RWPE2 (cell line): ENCODE data around the gene MYOM1.

Source experiments
- ATAC-seq: fragments of 200-7000 bp; cut with Tn5 transposase; 3 replicates; pipeline ENCODE4 v1.9.1; 2021; ENCODE audit warnings: low read depth
- DNase-seq: peaks from one replicate; pipeline ENCODE4 v3.0.0-alpha.2; 2020; ENCODE audit warnings: low spot score
- H3K27ac ChIP-seq: fragments of 450-650 bp; 2 replicates; pipeline ENCODE4 v1.5.1; 2017; ENCODE audit warnings: mild to moderate bottlenecking; ENCODE audit not compliant: poor library complexity, severe bottlenecking
- H3K27me3 ChIP-seq: fragments of 250-450 bp; sonication (Bioruptor Pico); 2 replicates; pipeline ENCODE4 v1.5.1; 2021; ENCODE audit warnings: mild to moderate bottlenecking, moderate library complexity; ENCODE audit not compliant: insufficient read depth, poor library complexity, severe bottlenecking
- H3K36me3 ChIP-seq: fragments of 250-450 bp; sonication (Bioruptor Pico); 2 replicates; pipeline ENCODE4 v1.5.1; 2020; ENCODE audit warnings: low read depth, mild to moderate bottlenecking, moderate library complexity
- H3K4me1 ChIP-seq: fragments of 250-450 bp; sonication (Bioruptor Pico); 2 replicates; pipeline ENCODE4 v1.5.1; 2021; ENCODE audit warnings: mild to moderate bottlenecking, moderate library complexity; ENCODE audit not compliant: insufficient read depth, poor library complexity, severe bottlenecking
- H3K4me3 ChIP-seq: fragments of 250-450 bp; sonication (Bioruptor Pico); 2 replicates; pipeline ENCODE4 v1.5.1; 2021; ENCODE audit warnings: mild to moderate bottlenecking, moderate library complexity; ENCODE audit not compliant: severe bottlenecking
- H3K9me3 ChIP-seq: fragments of 250-450 bp; sonication (Bioruptor Pico); 2 replicates; pipeline ENCODE4 v1.5.1; 2021; ENCODE audit warnings: mild to moderate bottlenecking, moderate library complexity; ENCODE audit not compliant: severe bottlenecking
- TF ChIP-seq, protein P1 (sequence below): fragments of 450-650 bp; IDR thresholded peaks from one replicate; pipeline ENCODE4 v1.5.1; 2017; ENCODE audit warnings: mild to moderate bottlenecking, moderate library complexity; ENCODE audit not compliant: poor library complexity, severe bottlenecking

Gene MYOM1

DNA sequence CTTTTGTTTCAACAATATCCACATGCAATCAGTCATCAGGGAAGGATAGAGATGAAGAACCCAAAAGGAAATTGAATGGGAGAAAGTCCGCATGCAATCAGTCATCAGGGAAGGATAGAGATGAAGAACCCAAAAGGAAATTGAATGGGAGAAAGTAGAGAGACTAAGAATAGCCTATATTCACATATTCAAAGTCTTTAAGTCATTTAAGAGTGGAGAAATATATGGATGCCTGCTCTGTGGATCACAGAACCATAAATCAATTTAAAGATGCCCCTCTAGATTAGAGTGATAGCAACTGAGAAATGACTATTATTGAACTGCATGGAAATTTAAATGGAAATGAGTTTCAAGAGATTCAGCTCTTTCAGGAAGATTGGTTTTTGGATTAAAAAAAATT lies 116.8 kb downstream of the MYOM1 start:
- H3K4me3 ChIP-seq, result no peak overlapping the region
- H3K9me3 ChIP-seq, result no peaks in the 10 kb centered on the region
- ATAC-seq (no peak), DNase-seq (no peak)
- H3K36me3 ChIP-seq, result no peaks in the 10 kb centered on the region
- TF ChIP-seq, protein P1, sequence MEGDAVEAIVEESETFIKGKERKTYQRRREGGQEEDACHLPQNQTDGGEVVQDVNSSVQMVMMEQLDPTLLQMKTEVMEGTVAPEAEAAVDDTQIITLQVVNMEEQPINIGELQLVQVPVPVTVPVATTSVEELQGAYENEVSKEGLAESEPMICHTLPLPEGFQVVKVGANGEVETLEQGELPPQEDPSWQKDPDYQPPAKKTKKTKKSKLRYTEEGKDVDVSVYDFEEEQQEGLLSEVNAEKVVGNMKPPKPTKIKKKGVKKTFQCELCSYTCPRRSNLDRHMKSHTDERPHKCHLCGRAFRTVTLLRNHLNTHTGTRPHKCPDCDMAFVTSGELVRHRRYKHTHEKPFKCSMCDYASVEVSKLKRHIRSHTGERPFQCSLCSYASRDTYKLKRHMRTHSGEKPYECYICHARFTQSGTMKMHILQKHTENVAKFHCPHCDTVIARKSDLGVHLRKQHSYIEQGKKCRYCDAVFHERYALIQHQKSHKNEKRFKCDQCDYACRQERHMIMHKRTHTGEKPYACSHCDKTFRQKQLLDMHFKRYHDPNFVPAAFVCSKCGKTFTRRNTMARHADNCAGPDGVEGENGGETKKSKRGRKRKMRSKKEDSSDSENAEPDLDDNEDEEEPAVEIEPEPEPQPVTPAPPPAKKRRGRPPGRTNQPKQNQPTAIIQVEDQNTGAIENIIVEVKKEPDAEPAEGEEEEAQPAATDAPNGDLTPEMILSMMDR, result no peak
- H3K27ac ChIP-seq, result no peak overlapping the region
- peaks cover 8% of the 10 kb centered on the region for H3K4me1 ChIP-seq
- no peaks in the 10 kb centered on the region for H3K27me3 ChIP-seq

DNA sequence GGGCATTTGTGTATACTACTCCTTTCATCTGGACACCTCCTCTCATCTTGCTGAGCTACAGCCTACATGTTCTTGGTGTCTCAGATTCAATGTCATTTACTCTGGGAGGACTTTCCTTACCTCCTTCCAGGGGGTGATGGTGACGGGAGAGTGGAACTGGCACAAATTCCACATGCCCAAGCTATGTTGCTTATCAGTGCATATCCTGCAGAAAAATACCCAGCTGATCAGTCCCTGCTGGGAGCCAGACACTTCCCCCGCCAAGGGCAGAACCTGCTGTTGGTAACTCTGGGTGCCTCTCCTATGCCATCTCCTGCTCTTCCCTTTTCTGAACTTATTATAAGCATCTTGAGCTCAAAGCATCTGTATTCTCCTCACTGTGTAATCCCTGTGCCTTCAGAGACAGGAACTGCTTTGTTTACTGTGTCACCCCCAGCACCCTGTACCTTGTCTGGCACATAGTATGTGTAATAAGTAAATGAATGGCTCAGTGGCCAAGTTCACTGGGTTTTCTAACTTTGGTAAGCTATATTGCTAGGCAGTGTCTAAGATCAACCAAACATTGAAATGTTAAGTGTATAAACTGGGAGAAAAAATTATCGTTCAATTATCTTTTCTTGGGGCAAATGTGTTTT lies 119.2 kb downstream of the MYOM1 start:
- H3K4me3 ChIP-seq, result no peak overlapping the region
- H3K9me3 ChIP-seq, result no peaks in the 10 kb centered on the region
- no peaks in the 10 kb centered on the region for H3K36me3 ChIP-seq
- H3K4me1 ChIP-seq, result peaks cover 8% of the 10 kb centered on the region
- no peak overlapping the region for H3K27ac ChIP-seq
- TF ChIP-seq, protein P1, result no peak
- no peaks in the 10 kb centered on the region for H3K27me3 ChIP-seq
- DNase-seq (no peak), ATAC-seq (no peak)

DNA sequence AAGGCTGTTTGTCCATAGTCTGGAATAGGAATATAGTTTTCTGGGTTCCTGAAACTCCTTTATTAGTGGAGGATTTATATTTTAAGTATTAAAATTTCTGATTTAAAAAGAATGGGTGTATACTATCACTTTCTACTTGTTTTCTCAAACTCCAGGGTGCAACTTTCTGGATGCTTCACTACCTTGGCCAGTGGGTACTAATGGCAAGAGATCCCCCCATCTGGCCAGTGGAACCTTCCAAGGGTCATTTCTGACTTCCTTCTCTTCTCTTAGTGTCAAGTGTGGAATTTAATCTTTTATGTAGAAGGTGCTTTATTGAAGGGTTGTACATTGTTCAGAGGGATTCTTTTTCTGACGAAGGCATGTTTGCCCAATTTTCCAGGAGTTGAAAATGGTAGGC lies 120.4 kb downstream of the MYOM1 start:
- no peak for ATAC-seq

DNA sequence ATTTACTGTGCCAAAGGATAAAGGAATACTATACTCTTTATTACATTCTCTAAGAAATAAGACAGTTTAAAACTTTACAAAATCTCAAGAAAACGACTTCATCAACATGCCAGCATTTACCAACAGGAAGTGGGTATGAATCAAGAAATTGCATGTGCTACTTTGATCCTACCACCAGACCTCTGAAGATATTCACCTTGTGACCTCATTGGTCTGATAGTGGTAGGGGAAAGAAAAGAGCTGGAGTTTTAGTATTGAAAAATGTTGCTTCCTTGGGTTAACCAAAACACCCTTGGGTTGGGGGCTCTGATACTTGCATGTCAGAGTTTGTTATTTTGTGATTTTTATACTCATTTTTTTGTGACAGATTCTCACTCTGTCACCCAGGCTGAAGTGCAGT lies 122.7 kb downstream of the MYOM1 start:
- DNase-seq, result no peak
- no peaks in the 10 kb centered on the region for H3K36me3 ChIP-seq
- H3K4me3 ChIP-seq, result no peak overlapping the region
- H3K27ac ChIP-seq, result no peak overlapping the region
- ATAC-seq, result no peak
- H3K27me3 ChIP-seq, result no peaks in the 10 kb centered on the region
- no peaks in the 10 kb centered on the region for H3K9me3 ChIP-seq
- TF ChIP-seq, protein P1, result no peak
- no peaks in the 10 kb centered on the region for H3K4me1 ChIP-seq

More for the DNA sequence above, 120.4 kb downstream of the MYOM1 start:
- TF ChIP-seq, protein P1, result no peak
- no peaks in the 10 kb centered on the region for H3K27me3 ChIP-seq
- H3K4me3 ChIP-seq, result no peak overlapping the region
- no peaks in the 10 kb centered on the region for H3K36me3 ChIP-seq
- DNase-seq, result no peak
- no peak overlapping the region for H3K27ac ChIP-seq
- peaks cover 6% of the 10 kb centered on the region for H3K4me1 ChIP-seq
- H3K9me3 ChIP-seq, result no peaks in the 10 kb centered on the region

DNA sequence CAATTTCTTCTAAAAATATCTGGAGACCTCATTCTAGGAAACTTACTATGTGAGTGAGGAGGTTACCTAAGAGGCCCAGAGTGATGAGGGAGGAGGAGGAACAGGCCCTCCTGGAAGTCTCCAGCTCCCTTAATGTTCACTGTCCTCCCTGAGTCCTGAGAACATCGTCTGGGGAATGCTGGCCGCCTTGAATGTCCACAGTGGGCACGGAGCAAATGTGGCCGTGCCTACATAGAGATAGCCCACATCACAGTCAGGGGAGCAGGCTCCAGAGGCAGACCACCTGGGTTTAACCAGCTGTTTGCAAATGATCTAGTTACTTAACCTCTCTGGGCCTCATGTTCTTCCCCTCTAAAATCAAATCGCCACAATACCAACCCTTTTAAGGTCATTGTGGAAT lies 123.8 kb downstream of the MYOM1 start:
- Histone ChIP-seq H3K36me3 (no peaks in the 10 kb centered on the region), H3K27ac (no peak overlapping the region), H3K27me3 (no peaks in the 10 kb centered on the region), H3K4me1 (no peaks in the 10 kb centered on the region), H3K4me3 (no peak overlapping the region), H3K9me3 (no peaks in the 10 kb centered on the region)
- ATAC-seq (no peak), DNase-seq (no peak)
- TF ChIP-seq, protein P1, result no peak
